HG03045 (cell line): ENCODE results near the gene TLL2.

ENCODE experiments used
- ATAC-seq: cut with Tn5 transposase; IDR thresholded peaks from one replicate; pipeline ENCODE4 v1.9.1; 2021; ENCODE audit warnings: mild to moderate bottlenecking, moderate library complexity; ENCODE audit not compliant: unreplicated experiment

Gene TLL2

GRCh38 chr10:96431211-96431970 is 82.3 kb downstream of the TLL2 start:
- ATAC-seq, result no peak

- ATAC-seq, result no peak
Measured at GRCh38 chr10:96427291-96427690, 86.4 kb downstream of the TLL2 start.

GRCh38 chr10:96422525-96422924 is 91.2 kb downstream of the TLL2 start:
- no peak for ATAC-seq

GRCh38 chr10:96421995-96422394 is 91.7 kb downstream of the TLL2 start:
- no peak for ATAC-seq

GRCh38 chr10:96420228-96421009 is 93.3 kb downstream of the TLL2 start:
- ATAC-seq, result no peak

- ATAC-seq, result no peak
Measured at GRCh38 chr10:96419351-96419750, 94.4 kb downstream of the TLL2 start.

GRCh38 chr10:96418582-96418981 is 95.1 kb downstream of the TLL2 start:
- ATAC-seq, result no peak

- no peak for ATAC-seq
Measured at GRCh38 chr10:96417441-96417840, 96.3 kb downstream of the TLL2 start.

- ATAC-seq, result no peak
Measured at GRCh38 chr10:96416643-96417042, 97.1 kb downstream of the TLL2 start.

- ATAC-seq, result no peak
Measured at GRCh38 chr10:96415891-96416554, 97.7 kb downstream of the TLL2 start.

GRCh38 chr10:96415150-96415890 is 98.4 kb downstream of the TLL2 start:
- ATAC-seq, result no peak

GRCh38 chr10:96414303-96414702 is 99.4 kb downstream of the TLL2 start:
- no peak for ATAC-seq

GRCh38 chr10:96413151-96413787 is 100.5 kb downstream of the TLL2 start:
- no peak for ATAC-seq

- ATAC-seq, result no peak
Measured at GRCh38 chr10:96411716-96412320, 101.9 kb downstream of the TLL2 start.

- ATAC-seq, result no peak
Measured at GRCh38 chr10:96410296-96410695, 103.4 kb downstream of the TLL2 start.

GRCh38 chr10:96408201-96408600 is 105.5 kb downstream of the TLL2 start:
- ATAC-seq, result no peak

GRCh38 chr10:96407560-96408069 is 106.1 kb downstream of the TLL2 start:
- no peak for ATAC-seq

- ATAC-seq, result no peak
Measured at GRCh38 chr10:96406091-96406490, 107.6 kb downstream of the TLL2 start.

- no peak for ATAC-seq
Measured at GRCh38 chr10:96402417-96403305, 111.1 kb downstream of the TLL2 start.
